Stimulated activated CD4-positive, alpha-beta T cell treated with anti-CD3 and anti-CD28 coated beads, Interleukin-2, amount 100 ng/mL, for 24 hours (primary cell): ENCODE results near the gene ALK.

Experiments used
- DNase-seq, 2 donors: peaks; one replicate each; pipeline ENCODE4 v3.0.0-alpha.2; 2020

ALK gene

DNA sequence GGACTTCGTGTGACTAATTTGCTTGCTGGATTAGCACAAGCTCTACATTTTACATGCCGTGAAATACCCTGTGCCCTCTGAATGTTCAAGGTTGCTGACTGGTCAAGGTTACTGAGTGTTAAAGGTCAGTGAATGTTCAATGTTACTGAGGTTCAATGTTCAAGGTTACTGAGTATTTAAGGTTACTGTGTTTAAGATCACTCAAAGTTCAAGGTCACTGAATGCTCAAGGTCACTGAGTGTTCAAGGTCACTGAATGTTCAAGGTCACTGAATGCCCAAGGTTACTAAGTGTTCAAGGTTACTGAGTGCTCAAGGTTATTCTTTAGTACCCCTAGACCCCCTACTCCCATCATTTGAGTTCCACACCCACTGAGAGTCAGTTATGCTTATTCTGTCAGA is 528.6 kb downstream of the ALK start:
- DNase-seq, result no peak

DNA sequence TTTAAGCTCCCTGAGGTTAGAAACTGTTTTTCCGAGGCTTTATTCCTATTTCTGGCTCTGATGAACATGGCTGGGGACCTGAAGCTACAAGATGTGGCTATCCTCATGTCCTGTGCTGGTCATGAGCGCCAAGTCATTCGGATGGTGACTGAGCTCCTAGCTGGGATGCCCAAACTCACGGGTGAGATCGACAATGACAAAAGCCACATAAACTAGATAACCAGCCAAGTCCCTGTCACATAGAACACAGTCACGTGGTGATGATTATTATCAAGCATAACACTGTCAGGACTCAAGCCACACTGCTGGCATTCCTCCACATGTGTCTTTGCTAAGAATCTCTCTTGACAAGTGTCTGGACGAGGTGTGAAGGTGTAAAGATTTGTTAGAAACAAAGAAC is 531.2 kb downstream of the ALK start:
- DNase-seq, result no peak

- DNase-seq, result no peak
Observed at GRCh38 chr2:29389686-29390085, 531.7 kb downstream of the ALK start.

DNA sequence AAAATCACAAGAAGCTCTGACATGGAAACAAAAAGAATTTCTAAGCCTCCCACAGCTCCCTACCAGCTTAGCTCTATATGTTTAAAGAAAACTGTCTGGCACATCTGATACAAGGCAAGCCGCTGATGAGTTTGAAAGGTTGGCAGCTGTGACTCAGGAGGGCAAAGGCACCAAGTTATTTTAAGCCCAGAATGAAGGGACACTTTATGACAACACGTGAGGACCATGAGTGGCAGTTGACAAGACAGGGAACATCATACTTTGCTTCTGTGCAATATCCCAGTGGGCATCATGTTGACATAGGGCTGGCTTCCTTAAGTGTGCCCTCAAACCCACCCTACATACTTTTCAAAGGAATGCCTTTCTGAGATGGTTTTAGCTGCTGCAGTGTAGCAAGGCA is 533.3 kb downstream of the ALK start:
- DNase-seq, result no peak

GRCh38 chr2:29382486-29382885 is 538.9 kb downstream of the ALK start:
- DNase-seq, result no peak

DNA sequence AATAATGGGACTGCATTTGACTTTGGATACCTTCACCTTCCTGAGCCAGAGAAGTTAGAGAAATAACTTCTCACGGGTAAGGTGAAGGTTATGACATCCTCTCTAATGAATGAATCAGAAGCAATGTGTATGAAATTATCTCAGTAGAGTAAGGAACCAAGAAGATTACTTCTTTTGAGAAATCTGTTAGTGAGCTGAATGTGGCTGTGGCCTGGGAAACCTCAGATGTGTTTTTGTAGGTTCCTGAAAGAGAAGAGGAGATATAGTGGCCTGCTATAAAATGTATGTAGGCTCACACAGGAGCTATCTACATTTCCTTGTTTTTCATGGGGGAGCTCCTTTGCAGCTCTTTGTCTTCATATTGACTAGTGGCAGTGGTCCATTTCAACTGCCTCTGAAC is 543.6 kb downstream of the ALK start:
- no peak for DNase-seq

DNA sequence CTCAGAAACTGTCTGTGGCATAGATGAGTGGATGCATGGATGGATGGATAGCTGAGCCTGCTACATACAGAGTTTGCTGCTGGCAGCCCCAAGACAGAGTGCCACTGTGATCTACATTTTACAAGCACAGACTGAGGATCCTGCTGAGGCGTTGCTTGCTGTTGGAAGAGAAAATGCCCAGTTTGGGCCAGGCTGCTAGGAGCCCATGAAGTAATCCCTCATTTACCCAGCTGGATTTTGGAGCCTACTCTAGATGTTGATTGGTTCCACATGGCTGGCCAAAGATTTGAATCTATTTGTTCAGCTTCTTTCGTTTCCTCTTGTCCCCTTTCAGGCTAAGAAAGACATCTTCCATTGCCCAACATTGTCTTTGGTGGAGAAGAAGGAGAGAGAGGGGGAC is 544.8 kb downstream of the ALK start:
- no peak for DNase-seq

DNA sequence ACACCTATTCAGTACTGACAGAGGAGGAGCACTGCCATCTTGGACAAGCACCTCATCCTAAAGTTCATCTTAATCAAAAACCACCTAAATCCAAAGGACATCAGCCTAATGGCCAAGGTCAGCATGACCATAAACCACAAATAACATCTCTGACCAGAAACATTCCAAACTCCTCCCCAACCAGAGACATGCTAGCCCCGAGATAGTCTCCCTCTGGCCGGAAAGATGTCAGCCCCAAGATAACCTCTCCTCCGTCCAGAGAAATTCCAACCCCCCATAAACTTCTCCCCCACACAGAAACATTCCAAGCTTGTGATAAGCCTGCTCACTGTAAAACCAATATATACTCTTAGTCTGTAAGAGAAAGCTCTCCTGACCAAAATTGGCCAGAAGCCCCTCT is 545.5 kb downstream of the ALK start:
- no peak for DNase-seq

DNA sequence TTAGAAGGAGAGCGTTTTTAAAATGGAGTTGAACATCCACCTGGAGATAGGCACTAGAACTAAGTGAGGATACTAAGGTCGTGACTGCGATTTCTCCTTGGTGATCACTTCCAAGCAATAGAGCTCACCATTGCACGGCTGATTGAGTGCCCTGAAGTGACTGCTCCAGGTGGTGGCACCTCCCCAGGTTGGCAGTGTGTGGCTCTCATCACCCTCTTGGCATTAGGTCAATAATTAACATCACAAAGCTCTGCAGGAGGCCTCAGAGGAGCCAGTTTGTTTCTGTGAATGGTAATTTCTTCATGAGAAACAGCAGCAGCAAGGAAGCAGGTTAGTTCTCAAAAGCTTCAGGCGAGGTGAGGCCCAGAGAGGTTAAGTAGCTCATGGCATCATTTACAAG is 546.6 kb downstream of the ALK start:
- DNase-seq, result no peak

- no peak for DNase-seq
Observed at GRCh38 chr2:29373870-29374269, 547.5 kb downstream of the ALK start.

DNA sequence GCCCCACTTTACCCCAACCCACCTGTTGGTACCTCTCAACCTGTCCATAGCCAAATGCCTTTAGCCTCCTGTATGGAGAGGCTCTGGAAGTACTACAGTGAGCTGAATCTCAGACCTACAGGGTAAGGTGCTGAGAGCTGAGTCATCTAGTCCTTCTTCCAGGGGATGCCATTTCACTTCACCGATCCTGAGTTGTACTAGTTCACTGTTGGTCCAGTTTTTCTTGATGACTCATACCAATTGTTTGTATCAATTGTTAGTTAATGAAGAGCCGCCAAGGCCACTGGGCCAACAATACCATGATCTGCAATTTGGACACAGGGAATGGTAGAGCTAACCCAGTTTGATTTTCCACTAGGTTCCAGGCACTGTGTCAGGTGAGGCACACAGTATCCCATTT is 549.2 kb downstream of the ALK start:
- no peak for DNase-seq

DNA sequence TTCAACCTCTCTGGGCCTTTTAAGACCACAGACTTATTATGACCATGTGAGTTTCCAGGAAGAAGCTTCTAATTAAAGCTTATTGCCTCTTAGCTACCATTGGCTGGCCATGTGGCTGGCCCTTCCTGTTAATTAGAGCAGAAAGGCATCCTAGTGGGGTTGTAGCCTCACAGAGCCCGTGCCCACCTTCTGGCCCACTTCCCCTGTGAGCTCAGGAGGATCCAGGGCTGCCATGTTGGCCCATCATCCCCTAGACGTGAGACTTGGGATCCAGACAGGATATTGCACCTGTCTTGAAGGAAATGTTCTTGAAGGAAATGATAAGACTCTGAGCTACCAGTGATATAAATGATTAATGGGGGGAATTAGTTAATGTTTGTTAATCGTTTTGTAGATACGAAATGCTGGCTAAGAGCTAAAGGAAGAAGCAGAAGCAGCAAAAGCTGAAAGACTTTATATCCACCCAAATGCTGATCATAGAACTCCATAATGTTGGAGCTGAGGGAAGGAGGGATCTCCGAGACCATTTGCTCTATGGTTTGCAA is 550.7 kb downstream of the ALK start:
- DNase-seq, result no peak

- no peak for DNase-seq
Observed at GRCh38 chr2:29370173-29370572, 551.2 kb downstream of the ALK start.

DNA sequence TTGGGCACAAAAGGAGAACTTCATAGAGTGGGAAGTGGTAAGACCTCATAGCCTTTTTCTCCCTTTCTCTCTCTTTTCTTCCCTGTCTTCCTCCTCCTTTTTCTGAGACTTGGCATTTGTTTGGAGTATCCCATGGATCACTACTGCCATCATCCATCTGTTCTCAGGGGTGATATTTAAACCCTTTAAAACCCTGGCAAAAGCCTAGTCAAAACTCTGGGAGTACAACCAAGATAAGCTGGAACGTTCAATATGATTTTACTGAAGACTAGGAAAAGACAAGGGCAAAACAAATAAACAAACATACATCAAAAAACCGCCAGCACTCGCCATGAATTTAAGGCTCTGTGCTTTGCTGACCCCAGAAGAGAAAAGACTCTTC is 552.7 kb downstream of the ALK start:
- no peak for DNase-seq

DNA sequence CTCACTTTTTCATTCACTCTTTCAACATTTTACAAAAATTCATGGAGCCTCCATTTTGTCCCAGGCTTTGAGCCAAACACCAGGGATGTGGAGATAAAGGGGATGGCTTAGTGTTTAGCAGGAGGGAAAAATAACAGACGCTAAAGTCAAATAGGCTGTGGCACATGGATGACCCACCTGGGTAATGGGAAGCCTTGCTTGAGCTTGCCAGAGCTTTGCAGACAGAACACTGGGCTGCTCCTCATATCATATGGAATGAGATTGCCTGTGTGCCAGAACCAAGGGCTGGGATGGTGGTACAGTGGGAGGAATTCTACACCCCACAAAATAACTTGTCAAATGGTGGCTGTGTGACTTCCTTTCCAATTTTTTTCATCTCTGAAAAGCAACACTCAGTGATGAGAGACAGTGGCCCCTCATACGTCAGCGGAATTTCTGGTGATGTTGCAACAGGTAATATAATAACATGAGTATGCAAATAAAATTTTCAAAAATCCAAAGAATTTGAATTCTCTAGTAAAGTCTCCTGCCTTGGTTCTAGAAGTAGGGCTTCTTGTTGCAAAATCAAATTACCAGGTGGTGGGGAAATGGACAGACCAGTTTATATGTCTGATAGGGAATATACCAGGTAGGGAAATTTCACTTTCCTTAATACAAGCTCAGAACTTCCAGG is 553.3 kb downstream of the ALK start:
- DNase-seq, result no peak

- no peak for DNase-seq
Observed at GRCh38 chr2:29363111-29363510, 558.3 kb downstream of the ALK start.

DNA sequence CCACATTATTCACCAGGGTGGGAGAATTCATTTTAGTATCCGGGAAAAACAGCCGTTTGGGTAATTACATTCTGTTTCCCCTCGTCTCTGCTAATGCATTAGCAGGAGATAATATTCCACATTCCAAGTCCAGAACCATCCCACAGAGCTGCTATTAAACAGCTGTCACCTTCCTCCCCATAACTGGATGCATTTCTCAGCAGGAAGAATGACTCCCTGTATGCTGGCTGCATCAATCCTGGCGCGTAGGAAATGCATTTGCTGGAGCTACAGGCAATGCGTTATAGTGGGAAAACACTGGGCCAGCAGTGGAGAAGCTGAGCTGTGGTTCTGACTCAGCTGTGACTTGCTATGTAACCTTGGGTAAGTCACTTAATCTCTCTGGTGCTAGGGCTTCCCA is 560.2 kb downstream of the ALK start:
- no peak for DNase-seq

DNA sequence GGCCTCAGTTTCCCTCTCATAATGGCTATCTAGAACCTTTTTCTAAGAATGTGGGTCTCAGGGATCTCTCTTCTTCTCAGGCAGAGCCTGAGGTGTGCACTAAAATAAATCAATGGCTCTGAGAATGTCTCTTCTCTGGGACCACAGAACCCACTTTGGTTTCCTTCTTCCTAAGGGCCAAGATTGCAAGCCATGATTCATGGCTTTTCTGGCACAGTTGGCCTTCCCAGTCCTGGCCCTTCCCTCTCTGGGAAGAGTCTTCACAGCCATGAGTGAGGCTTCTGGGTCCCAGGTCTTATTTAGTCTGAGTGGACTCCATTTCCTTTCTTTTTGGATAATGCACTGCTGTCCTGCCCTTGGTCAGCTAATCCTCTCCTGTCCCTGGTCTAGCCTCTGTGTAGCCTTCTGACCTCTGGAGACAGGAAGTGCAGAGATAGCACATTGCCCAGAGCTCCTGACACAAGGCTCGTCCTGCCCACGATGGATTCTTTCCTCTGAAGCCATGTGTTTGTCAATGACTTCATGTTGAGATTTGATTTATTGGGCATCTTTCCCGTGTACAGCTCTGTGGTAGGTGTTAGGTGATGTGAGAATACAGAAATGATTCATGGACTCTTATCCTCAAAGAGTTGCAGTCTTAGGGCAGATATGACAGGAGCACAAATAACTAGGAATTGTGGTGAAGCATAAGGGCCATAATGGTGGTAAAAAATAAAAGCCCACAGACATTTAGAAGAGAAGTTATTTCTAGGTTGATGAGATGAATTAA is 561.2 kb downstream of the ALK start:
- no peak for DNase-seq

GRCh38 chr2:29353403-29353991 is 567.9 kb downstream of the ALK start:
- DNase-seq, result no peak

GRCh38 chr2:29351916-29352591 is 569.3 kb downstream of the ALK start:
- no peak for DNase-seq

DNA sequence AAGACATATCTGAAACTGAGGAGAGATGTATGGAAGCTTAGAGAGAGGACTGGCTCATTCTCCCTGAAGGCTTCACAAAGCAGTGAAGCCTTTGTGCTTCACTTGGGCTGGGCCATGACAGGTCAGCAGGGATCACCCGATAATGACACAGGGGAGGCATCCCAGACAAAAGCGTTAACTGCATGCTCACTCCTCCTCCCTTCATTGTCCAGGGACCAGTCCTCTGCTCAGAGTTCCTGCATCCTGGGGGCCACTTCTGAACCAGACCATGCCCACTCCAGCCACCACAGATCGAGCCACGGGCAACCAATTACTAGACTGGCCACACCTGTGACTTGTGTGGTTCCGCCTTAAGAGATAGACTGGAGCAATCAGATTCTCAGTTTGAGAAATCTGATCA is 570.1 kb downstream of the ALK start:
- no peak for DNase-seq

GRCh38 chr2:29349316-29350030 is 571.9 kb downstream of the ALK start:
- no peak for DNase-seq
